Lower leg skin (tissue), 4 donors: ENCODE measurements around the gene CTPS2. TPM values are rescaled to one million over a fixed set of nuclear protein-coding genes. Genes with fewer than 3 reads are reported as not detected.
"Not testable (repeated sequence)": the region's sequence is repeated elsewhere in the genome, so short reads cannot be mapped to it uniquely, and the experiment has no call there.

Experiments
- DNase-seq, 2 donors: peaks; one replicate each; pipeline ENCODE4 v3.0.0-alpha.2; 2019; ENCODE audit warnings: low spot score in 2 of 2
- H3K4me3 ChIP-seq: fragments of 200-600 bp; sonication (generic); 2 replicates; pipeline ENCODE4 v1.5.1; 2017; ENCODE audit warnings: mild to moderate bottlenecking, low read depth; ENCODE audit not compliant: poor library complexity, severe bottlenecking
- POLR2A ChIP-seq, 2 donors: fragments of 450-650 bp; IDR thresholded peaks; one replicate each; pipeline ENCODE4 v1.6.1; 2016 to 2017; ENCODE audit warnings: antibody characterized with exemption in 2 of 2, mild to moderate bottlenecking in 1 of 2, moderate library complexity in 1 of 2
- WGBS, 2 donors: methylation state at CpG; one replicate each; pipeline ENCODE4 v1.1.5; 2018; 5-methylcytosine and 5-hydroxymethylcytosine counted together
- intact Hi-C: fragments of 100-400 bp; cut with DNase I; formaldehyde crosslinking; loops from one replicate; pipeline ENCODE4 v1.15.0; 2023; ENCODE audit warnings: low total_unique reads
- total RNA-seq, 4 donors: library from RNA; depleted of rRNA; stranded (reverse); fragments of >200 nt; gene quantifications; one replicate each; pipeline ENCODE4 v1.1.0, GENCODE V29; 2016
- TF ChIP-seq, protein P1 (sequence below), 3 donors: fragments of 450-650 bp; IDR thresholded peaks; one replicate each; pipeline ENCODE4 v1.5.1; 2016; ENCODE audit warnings: antibody characterized with exemption in 3 of 3, mild to moderate bottlenecking in 3 of 3, moderate library complexity in 2 of 3

Gene CTPS2, protein sequence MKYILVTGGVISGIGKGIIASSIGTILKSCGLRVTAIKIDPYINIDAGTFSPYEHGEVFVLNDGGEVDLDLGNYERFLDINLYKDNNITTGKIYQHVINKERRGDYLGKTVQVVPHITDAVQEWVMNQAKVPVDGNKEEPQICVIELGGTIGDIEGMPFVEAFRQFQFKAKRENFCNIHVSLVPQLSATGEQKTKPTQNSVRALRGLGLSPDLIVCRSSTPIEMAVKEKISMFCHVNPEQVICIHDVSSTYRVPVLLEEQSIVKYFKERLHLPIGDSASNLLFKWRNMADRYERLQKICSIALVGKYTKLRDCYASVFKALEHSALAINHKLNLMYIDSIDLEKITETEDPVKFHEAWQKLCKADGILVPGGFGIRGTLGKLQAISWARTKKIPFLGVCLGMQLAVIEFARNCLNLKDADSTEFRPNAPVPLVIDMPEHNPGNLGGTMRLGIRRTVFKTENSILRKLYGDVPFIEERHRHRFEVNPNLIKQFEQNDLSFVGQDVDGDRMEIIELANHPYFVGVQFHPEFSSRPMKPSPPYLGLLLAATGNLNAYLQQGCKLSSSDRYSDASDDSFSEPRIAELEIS
- 10 to 100 TPM in 2 of 4 donors, 1 to 10 TPM in 2; 6.7 to 11.1 (median 9.3) TPM for total RNA-seq

DNA sequence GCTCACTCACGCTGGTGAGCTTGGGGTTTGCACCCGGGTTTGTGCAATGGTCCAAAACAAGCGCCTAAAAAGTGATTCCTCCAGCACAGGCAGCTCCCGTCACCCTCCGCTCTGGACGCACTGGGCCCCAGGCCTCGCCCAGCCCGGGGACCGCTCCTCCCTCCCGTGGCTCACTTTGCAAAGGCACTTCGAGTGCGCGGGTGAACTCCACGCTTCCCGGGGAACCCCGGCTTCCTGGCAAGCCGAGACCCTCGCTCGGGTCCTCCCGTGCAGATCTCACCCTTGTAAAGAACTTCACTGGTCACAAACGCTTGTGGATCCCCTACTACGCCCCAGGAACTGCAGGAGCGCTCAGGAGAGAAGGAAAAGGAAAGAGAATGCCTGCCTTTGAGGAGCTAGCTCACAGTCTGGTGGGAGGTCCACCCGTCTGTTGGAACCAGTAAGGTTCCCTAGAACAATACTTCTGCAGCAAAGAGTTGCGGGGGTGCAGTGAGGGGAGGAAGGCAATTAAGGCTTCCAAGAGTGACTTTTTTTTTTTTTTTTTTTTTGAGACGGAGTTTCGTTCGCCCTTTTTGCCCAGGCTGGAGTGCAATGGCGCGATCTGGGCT lies at the start of gene CTPS2:
TSS of gene CTPS2 (minus strand) at position 122 of the 608 bp plus-strand sequence. CDS start 9,767 bp downstream, outside the sequence.
- no peak for TF ChIP-seq POLR2A (IDR thresholded peaks at IDR 0.05)
- 5 to 15% methylated on average over 7 to 29 of the region's 30 CpGs for WGBS, 2 donors
- DNase-seq = peak; percentile 28 to 93
- intact Hi-C loops = loop anchor here (10.0 kb wide), 1 partner anchor 858 kb away; the partner anchor contains the start of gene AP1S2
- peak within 1 kb of the TSS; percentile 55 for H3K4me3 ChIP-seq

DNA sequence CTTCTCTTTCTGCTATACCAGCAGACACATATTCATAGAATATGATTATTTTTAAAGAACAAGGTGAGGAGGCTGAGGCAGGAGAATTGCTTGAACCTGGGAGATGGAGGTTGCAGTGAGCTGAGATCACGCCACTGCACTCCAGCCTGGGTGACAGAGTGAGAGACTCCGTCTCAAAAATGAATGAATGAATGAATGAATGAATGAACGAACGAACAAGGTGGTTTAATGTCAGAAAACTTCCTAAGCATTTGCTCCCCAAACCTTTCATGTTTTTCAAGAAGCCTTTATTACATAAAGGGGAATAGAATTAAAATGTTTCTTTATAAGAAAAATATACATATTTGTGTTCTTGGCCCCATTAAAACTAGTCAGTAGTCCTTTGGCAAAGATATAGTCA lies 49.0 kb upstream of the CTPS2 start:
- DNase-seq, intact Hi-C loops, H3K4me3 ChIP-seq: not testable (repeated sequence)
- WGBS, 2 donors = 88 to 95% methylated on average over 4 of the region's 4 CpGs

DNA sequence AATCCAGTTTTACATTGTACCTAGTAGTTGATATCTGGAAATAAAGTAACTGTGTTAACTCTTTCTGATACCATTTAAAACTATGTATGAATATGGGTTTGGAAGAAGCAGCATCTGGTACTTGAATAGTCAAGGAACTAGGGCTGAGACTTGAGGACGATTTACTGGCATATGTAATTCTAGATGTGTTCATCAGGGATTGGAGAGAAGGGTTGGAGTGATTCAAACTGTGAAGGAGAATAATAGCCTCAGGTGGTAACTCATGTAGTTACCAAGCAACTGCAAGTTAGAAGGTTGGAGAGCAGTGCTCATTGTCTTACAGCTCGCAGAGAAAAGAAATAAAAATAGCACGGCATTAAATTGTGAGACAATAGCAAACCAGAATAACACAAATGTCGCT lies 44.3 kb upstream of the CTPS2 start:
- no peak for TF ChIP-seq POLR2A (IDR thresholded peaks at IDR 0.05)
- TF ChIP-seq, protein P1, sequence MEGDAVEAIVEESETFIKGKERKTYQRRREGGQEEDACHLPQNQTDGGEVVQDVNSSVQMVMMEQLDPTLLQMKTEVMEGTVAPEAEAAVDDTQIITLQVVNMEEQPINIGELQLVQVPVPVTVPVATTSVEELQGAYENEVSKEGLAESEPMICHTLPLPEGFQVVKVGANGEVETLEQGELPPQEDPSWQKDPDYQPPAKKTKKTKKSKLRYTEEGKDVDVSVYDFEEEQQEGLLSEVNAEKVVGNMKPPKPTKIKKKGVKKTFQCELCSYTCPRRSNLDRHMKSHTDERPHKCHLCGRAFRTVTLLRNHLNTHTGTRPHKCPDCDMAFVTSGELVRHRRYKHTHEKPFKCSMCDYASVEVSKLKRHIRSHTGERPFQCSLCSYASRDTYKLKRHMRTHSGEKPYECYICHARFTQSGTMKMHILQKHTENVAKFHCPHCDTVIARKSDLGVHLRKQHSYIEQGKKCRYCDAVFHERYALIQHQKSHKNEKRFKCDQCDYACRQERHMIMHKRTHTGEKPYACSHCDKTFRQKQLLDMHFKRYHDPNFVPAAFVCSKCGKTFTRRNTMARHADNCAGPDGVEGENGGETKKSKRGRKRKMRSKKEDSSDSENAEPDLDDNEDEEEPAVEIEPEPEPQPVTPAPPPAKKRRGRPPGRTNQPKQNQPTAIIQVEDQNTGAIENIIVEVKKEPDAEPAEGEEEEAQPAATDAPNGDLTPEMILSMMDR (IDR thresholded peaks at IDR 0.05) = no peak
- 82 to 88% methylated on average over 4 of the region's 4 CpGs for WGBS, 2 donors
- intact Hi-C loops = no loop called here
- no peak for DNase-seq
- H3K4me3 ChIP-seq = no peak overlapping the region

DNA sequence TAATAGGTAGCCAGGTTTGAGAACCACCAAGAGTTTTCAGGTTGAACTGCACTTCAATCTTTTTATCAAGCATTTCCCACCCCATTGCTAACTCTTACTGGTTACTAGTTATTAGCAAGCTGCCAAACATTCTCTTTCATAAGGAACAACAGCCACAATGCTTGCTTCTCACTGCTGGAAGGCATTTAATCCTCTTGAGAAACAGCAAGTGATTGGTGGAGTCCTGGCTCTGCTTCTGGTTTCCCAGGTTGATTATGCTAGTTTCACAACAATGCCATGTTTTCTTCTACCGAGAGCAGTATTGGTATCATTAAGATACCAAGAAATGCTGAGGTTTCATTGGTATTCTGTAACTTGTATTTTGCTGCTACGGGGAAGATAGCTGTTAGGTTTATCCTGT lies 41.5 kb upstream of the CTPS2 start:
- TF ChIP-seq, protein P1 (IDR thresholded peaks at IDR 0.05) = no peak
- TF ChIP-seq POLR2A (IDR thresholded peaks at IDR 0.05) = no peak
- DNase-seq = peak in 1 of 2 donors; percentile 2
- no peak overlapping the region for H3K4me3 ChIP-seq
- 86 to 100% methylated on average over 2 of the region's 2 CpGs for WGBS, 2 donors
- intact Hi-C loops = no loop called here

DNA sequence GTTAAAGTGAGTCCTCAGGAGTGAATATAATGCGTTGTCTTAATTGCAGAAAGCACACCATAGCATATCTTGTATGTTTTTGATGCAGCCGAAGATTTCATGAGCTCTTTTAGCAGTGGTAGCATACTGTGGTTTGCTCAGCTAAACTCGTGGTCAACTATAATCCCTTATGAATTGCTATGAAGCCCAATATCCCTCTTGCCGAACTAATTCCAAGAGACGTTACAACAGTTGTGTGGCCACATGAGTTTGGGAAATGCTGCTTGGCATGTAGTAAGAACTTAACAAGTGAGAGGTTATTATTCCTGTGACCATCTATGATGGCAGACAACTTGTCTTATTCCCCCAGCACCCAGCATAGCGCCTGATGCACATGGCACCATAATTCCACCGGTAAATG lies 37.7 kb upstream of the CTPS2 start:
- intact Hi-C loops = no loop called here
- no peak for DNase-seq
- 95 to 99% methylated on average over 7 of the region's 7 CpGs for WGBS, 2 donors
- TF ChIP-seq, protein P1 (IDR thresholded peaks at IDR 0.05) = no peak
- TF ChIP-seq POLR2A (IDR thresholded peaks at IDR 0.05) = no peak
- H3K4me3 ChIP-seq = no peak overlapping the region

DNA sequence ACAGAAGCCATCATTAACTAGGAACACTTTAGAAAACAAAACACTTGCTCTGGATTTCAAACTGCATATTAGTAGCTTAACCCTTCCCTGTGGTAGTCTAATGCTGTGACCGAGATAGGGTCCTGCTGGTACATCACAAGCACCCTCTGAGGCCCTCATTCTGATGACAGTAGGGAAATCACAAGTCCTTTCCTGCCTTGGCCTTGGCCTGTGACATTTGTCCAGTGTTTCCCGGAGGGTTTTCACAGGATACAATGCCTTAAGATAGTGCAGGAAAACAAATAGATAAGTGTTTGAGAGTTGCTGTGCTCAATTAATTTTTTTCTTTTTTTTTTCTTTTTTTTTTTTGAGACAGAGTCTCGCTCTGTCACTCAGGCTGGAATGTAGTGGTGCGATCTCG lies 36.0 kb upstream of the CTPS2 start:
- 84 to 97% methylated on average over 5 of the region's 5 CpGs for WGBS, 2 donors

More for the DNA sequence above, 36.0 kb upstream of the CTPS2 start:
- no peak for DNase-seq
- intact Hi-C loops = no loop called here
- no peak overlapping the region for H3K4me3 ChIP-seq
- TF ChIP-seq POLR2A (IDR thresholded peaks at IDR 0.05) = no peak
- TF ChIP-seq, protein P1 (IDR thresholded peaks at IDR 0.05) = no peak
